Activated CD8-positive, alpha-beta T cell treated with anti-CD3 and anti-CD28 coated beads for 36 hours (primary cell): Measurements from ENCODE around the gene NLK. TPM values are rescaled to one million over a fixed set of nuclear protein-coding genes. Genes with fewer than 3 reads are reported as not detected.

Experiments
- ATAC-seq: fragments of 200-7000 bp; cut with Tn5 transposase; one replicate; pipeline ENCODE4 v1.10.0; 2021; ENCODE audit warnings: mild to moderate bottlenecking, moderate library complexity
- CTCF ChIA-PET: fragments of 350-600 bp; sonication (Branson Sonifier 250); formaldehyde crosslinking; loops from one replicate; lab custom pipeline; 2021; ENCODE audit warnings: antibody characterized with exemption; lab: Charles Lee
- POLR2A ChIA-PET: fragments of 350-600 bp; sonication (Branson Sonifier 250); formaldehyde crosslinking; loops from one replicate; lab custom pipeline; 2021; ENCODE audit warnings: antibody characterized with exemption; lab: Charles Lee
- DNase-seq: peaks from one replicate; pipeline ENCODE4 v3.0.0-alpha.2; 2020
- H3K27ac Mint-ChIP-seq: one replicate; pipeline ENCODE4 v1.8.0; 2021; ENCODE audit warnings: mild to moderate bottlenecking, mixed read lengths
- H3K27me3 Mint-ChIP-seq: one replicate; pipeline ENCODE4 v1.8.0; 2021; ENCODE audit warnings: mixed read lengths
- H3K36me3 Mint-ChIP-seq: one replicate; pipeline ENCODE4 v1.8.0; 2021; ENCODE audit warnings: low read depth, mixed read lengths
- H3K4me1 Mint-ChIP-seq: one replicate; pipeline ENCODE4 v1.8.0; 2021; ENCODE audit warnings: low read depth, mixed read lengths
- H3K4me3 Mint-ChIP-seq: one replicate; pipeline ENCODE4 v1.8.0; 2021; ENCODE audit warnings: mild to moderate bottlenecking, moderate library complexity, mixed read lengths
- H3K9me3 Mint-ChIP-seq: one replicate; pipeline ENCODE4 v1.8.0; 2021; ENCODE audit warnings: mixed read lengths
- CTCF ChIP-seq: fragments of 200-600 bp; IDR thresholded peaks from one replicate; pipeline ENCODE4 v1.8.0; 2022; ENCODE audit warnings: antibody characterized with exemption, mild to moderate bottlenecking
- intact Hi-C: fragments of 100-400 bp; cut with micrococcal nuclease; formaldehyde crosslinking; loops from one replicate; pipeline ENCODE4 v1.10.0; 2022
- total RNA-seq, 2 experiments: library from RNA; stranded (reverse); gene quantifications; one replicate each; pipeline ENCODE4 v1.2.3, GENCODE V29; 2021

NLK gene
- total RNA-seq, 2 experiments from 2014 or later, result 7.3 to 7.8 TPM

- ATAC-seq, result no peak
- Mint-ChIP-seq H3K27ac (no peak overlapping the region), H3K27me3 (no peaks in the 10 kb centered on the region), H3K9me3 (no peaks in the 10 kb centered on the region), H3K4me1 (peaks cover 18% of the 10 kb centered on the region), H3K4me3 (no peak overlapping the region), H3K36me3 (peaks cover 5% of the 10 kb centered on the region)
- no peak for TF ChIP-seq CTCF
- DNase-seq, result no peak
- ChIA-PET CTCF (interaction anchor here (1.6 kb wide), 1 partner anchor 14 kb away, joined by 4 read pairs; no protein-coding TSS in a partner anchor), POLR2A (no interaction called here)
- intact Hi-C loops, result no loop called here
Measured at GRCh38 chr17:28173801-28174200, 131.3 kb downstream of the NLK start.

GRCh38 chr17:28174352-28175046 is 132.0 kb downstream of the NLK start:
- Mint-ChIP-seq H3K27me3 (no peaks in the 10 kb centered on the region), H3K36me3 (peaks cover 5% of the 10 kb centered on the region), H3K4me3 (no peak overlapping the region), H3K27ac (peak overlapping the region; percentile 17), H3K4me1 (peaks cover 18% of the 10 kb centered on the region), H3K9me3 (no peaks in the 10 kb centered on the region)
- TF ChIP-seq CTCF, result no peak
- DNase-seq (peak; percentile 74), ATAC-seq (peak; percentile 75)
- ChIA-PET CTCF (interaction anchor here (0.6 to 0.7 kb wide), 2 partner anchors 47 to 59 kb away, joined by 3 read pairs; no protein-coding TSS in a partner anchor), POLR2A (no interaction called here)
- intact Hi-C loops, result no loop called here

GRCh38 chr17:28177351-28177750 is 134.9 kb downstream of the NLK start:
- POLR2A ChIA-PET, result no interaction called here
- no peak for DNase-seq
- H3K4me1 Mint-ChIP-seq, result peaks cover 18% of the 10 kb centered on the region
- H3K27ac Mint-ChIP-seq, result no peak overlapping the region
- intact Hi-C loops, result no loop called here
- no peak overlapping the region for H3K4me3 Mint-ChIP-seq
- H3K9me3 Mint-ChIP-seq, result no peaks in the 10 kb centered on the region
- H3K36me3 Mint-ChIP-seq, result peaks cover 4% of the 10 kb centered on the region
- TF ChIP-seq CTCF, result no peak
- ATAC-seq, result no peak
- H3K27me3 Mint-ChIP-seq, result no peaks in the 10 kb centered on the region
- CTCF ChIA-PET, result interaction anchor here (0.8 kb wide), 1 partner anchor 283 kb away, joined by 4 read pairs; no protein-coding TSS in a partner anchor

GRCh38 chr17:28178800-28179199 is 136.3 kb downstream of the NLK start:
- peaks cover 8% of the 10 kb centered on the region for H3K4me1 Mint-ChIP-seq
- ChIA-PET POLR2A (no interaction called here), CTCF (no interaction called here)
- H3K27me3 Mint-ChIP-seq, result no peaks in the 10 kb centered on the region
- H3K36me3 Mint-ChIP-seq, result peaks cover 3% of the 10 kb centered on the region
- H3K9me3 Mint-ChIP-seq, result no peaks in the 10 kb centered on the region
- ATAC-seq, result no peak
- H3K4me3 Mint-ChIP-seq, result no peak overlapping the region
- H3K27ac Mint-ChIP-seq, result no peak overlapping the region
- intact Hi-C loops, result no loop called here
- no peak for TF ChIP-seq CTCF
- no peak for DNase-seq

- intact Hi-C loops, result no loop called here
- Mint-ChIP-seq H3K9me3 (no peaks in the 10 kb centered on the region), H3K4me3 (no peak overlapping the region), H3K27ac (no peak overlapping the region), H3K27me3 (no peaks in the 10 kb centered on the region), H3K36me3 (peaks cover 5% of the 10 kb centered on the region), H3K4me1 (no peaks in the 10 kb centered on the region)
- no peak for DNase-seq
- ATAC-seq, result no peak
- POLR2A ChIA-PET, result no interaction called here
- CTCF ChIA-PET, result no interaction called here
- TF ChIP-seq CTCF, result no peak
Measured at GRCh38 chr17:28180449-28180848, 138.0 kb downstream of the NLK start.
